Measurements from ENCODE around the gene PRKRA. TPM values are rescaled to one million over a fixed set of nuclear protein-coding genes. Genes with fewer than 3 reads are reported as not detected.
A peak's percentile ranks its signal among the peaks of the same experiment; 100 is the strongest.

The PRKRA gene
- total and polyA plus RNA-seq, 2 of the 13 experiments (the other 11 are each of a cell fraction or from before 2014, with no cell fraction given) = 53.1 to 74.7 TPM

GRCh38 chr2:178478439-178479274 lies 27.7 kb upstream of the PRKRA start, which contains the start of gene FKBP7 (continued):
- no peak for TF ChIP-seq GLMP (CRISPR knock-in tag; IDR thresholded peaks at IDR 0.05; ENCODE audit: borderline replicate concordance)
- no peak for TF ChIP-seq ZNF619 (CRISPR knock-in tag; IDR thresholded peaks at IDR 0.05)
- peak; percentile 75 for TF ChIP-seq KDM4B (CRISPR knock-in tag; IDR thresholded peaks at IDR 0.05)
- peak; percentile 29; the same call in 1 of the 2 replicates for TF ChIP-seq TOPORS (CRISPR knock-in tag; IDR thresholded peaks at IDR 0.05)
- TF ChIP-seq MIER3 (CRISPR knock-in tag; IDR thresholded peaks at IDR 0.05; ENCODE audit: borderline replicate concordance) = peak; percentile 20; the same call in 1 of the 2 replicates
- TF ChIP-seq PRDM15 (CRISPR knock-in tag; IDR thresholded peaks at IDR 0.05) = no peak
- TF ChIP-seq CBX2 (IDR thresholded peaks at IDR 0.05; ENCODE audit: low read depth, low read length) = no peak
- TF ChIP-seq CBX2 (CRISPR knock-in tag; IDR thresholded peaks at IDR 0.05; ENCODE audit: low read depth) = peak; percentile 62; the same call in 1 of the 2 replicates
- TF ChIP-seq ZMAT5 (CRISPR knock-in tag; IDR thresholded peaks at IDR 0.05; ENCODE audit: borderline replicate concordance, low read depth) = no peak
- no peak; the same call in 1 of the 2 replicates for TF ChIP-seq MEF2D (CRISPR knock-in tag; IDR thresholded peaks at IDR 0.05)
- no peak for TF ChIP-seq HNRNPL (IDR thresholded peaks at IDR 0.05; ENCODE audit: low read depth, low read length)
- TF ChIP-seq ZSCAN25 (CRISPR knock-in tag; IDR thresholded peaks at IDR 0.05) = peak; percentile 67; the same call in 1 of the 2 replicates
- no peak for TF ChIP-seq SNAPC2 (CRISPR knock-in tag; IDR thresholded peaks at IDR 0.05)
- no peak for TF ChIP-seq TBP (CRISPR knock-in tag; IDR thresholded peaks at IDR 0.05)
- peak; percentile 49 for TF ChIP-seq AGO2 (optimal IDR thresholded peaks at IDR 0.05; ENCODE audit: low read depth, low read length)
- no peak for TF ChIP-seq ZFP36L2 (CRISPR knock-in tag; IDR thresholded peaks at IDR 0.05)
- no peak; the same call in 1 of the 2 replicates for TF ChIP-seq DZIP1 (CRISPR knock-in tag; IDR thresholded peaks at IDR 0.05)
- TF ChIP-seq ZBTB26 (CRISPR knock-in tag; IDR thresholded peaks at IDR 0.05; ENCODE audit: borderline replicate concordance) = peak; percentile 73; the same call in 1 of the 2 replicates
- no peak for TF ChIP-seq CHD2 (IDR thresholded peaks at IDR 0.05; ENCODE audit: low read depth, low read length)
- peak; percentile 66; the same call in 1 of the 3 replicates for TF ChIP-seq MXI1 (IDR thresholded peaks at IDR 0.05; ENCODE audit: borderline replicate concordance, low read depth, low read length)
